GM12874 (cell line): Measurements from ENCODE around the gene MXRA7.

Experiments used
- CTCF ChIP-seq: IDR thresholded peaks from 2 replicates; pipeline ENCODE4 v1.5.1; 2011; ENCODE audit warnings: low read depth, mild to moderate bottlenecking, control low read depth, low read length, moderate library complexity; ENCODE audit not compliant: insufficient read depth

MXRA7 gene

GRCh38 chr17:76702941-76703637 is 7.7 kb downstream of the MXRA7 start:
- TF ChIP-seq CTCF = no peak

GRCh38 chr17:76702076-76702475 is 8.7 kb downstream of the MXRA7 start:
- TF ChIP-seq CTCF = no peak

- TF ChIP-seq CTCF = no peak
These were observed 9.2 kb downstream of the MXRA7 start for GRCh38 chr17:76701471-76701967.

GRCh38 chr17:76700617-76701470 is 9.9 kb downstream of the MXRA7 start:
- no peak for TF ChIP-seq CTCF

- no peak for TF ChIP-seq CTCF
These were observed 10.5 kb downstream of the MXRA7 start for GRCh38 chr17:76700270-76700616.

GRCh38 chr17:76697702-76698465 is 12.9 kb downstream of the MXRA7 start:
- no peak for TF ChIP-seq CTCF
